Retinal pigment epithelial cell (primary cell): ENCODE results near the gene ISOC1.

ENCODE experiments used
- DNase-seq: peaks from one replicate; pipeline ENCODE4 v3.0.0-alpha.2; 2010; ENCODE audit warnings: low read depth
- H3K4me3 ChIP-seq: 2 replicates; pipeline ENCODE4 v1.5.1; 2011; ENCODE audit warnings: mild to moderate bottlenecking, low read length, control low read depth, moderate library complexity
- TF ChIP-seq, protein P1 (sequence below): conservative IDR thresholded peaks from 2 replicates; pipeline ENCODE4 v1.5.1; 2011; ENCODE audit warnings: low read depth, low read length, control low read depth, inconsistent platforms

Gene ISOC1

DNA sequence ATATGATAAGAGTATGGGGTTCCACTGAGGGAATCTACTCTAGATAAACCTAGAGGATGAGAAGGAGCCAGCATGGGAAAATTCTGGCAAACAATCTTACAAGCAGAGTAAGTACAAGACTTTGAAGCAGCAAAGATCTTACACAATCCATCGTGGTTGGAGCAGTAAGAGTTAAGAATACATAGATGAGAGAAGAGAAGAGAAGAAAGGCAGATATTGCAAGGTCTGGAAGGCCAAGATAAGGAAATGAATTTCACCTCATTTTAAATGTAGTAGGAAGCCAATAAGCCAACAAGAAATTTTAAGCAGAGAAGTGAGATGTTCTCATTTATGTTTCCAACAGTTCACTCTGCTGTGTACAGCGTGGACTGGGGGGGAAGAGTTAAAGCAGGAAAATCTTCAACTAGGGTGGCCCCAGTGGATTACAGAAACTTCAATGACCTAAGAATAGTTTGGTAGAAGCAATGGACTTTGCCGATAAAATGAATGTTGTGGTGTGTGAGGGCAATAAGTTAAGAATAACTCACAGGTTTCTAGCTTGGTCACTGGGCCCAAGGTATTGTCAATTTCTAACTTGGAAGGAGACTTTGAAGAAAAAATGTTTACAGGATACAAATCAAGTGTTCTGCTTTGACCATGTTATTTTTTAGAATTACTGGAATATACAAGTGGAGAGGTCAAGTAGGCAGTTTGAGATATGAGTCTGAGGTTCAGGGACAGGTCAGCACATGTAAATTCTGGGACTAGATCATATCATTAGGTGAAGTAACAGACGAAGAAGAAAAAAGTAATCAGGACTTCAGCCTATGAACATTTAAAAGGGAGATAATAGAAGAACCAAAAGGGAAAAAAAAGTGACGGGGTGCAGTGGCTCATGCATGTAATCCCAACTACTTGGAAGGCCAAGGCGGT is 12.1 kb upstream of the ISOC1 start:
- no peak for DNase-seq
- no peak overlapping the region for H3K4me3 ChIP-seq
- TF ChIP-seq, protein P1, sequence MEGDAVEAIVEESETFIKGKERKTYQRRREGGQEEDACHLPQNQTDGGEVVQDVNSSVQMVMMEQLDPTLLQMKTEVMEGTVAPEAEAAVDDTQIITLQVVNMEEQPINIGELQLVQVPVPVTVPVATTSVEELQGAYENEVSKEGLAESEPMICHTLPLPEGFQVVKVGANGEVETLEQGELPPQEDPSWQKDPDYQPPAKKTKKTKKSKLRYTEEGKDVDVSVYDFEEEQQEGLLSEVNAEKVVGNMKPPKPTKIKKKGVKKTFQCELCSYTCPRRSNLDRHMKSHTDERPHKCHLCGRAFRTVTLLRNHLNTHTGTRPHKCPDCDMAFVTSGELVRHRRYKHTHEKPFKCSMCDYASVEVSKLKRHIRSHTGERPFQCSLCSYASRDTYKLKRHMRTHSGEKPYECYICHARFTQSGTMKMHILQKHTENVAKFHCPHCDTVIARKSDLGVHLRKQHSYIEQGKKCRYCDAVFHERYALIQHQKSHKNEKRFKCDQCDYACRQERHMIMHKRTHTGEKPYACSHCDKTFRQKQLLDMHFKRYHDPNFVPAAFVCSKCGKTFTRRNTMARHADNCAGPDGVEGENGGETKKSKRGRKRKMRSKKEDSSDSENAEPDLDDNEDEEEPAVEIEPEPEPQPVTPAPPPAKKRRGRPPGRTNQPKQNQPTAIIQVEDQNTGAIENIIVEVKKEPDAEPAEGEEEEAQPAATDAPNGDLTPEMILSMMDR, result no peak

DNA sequence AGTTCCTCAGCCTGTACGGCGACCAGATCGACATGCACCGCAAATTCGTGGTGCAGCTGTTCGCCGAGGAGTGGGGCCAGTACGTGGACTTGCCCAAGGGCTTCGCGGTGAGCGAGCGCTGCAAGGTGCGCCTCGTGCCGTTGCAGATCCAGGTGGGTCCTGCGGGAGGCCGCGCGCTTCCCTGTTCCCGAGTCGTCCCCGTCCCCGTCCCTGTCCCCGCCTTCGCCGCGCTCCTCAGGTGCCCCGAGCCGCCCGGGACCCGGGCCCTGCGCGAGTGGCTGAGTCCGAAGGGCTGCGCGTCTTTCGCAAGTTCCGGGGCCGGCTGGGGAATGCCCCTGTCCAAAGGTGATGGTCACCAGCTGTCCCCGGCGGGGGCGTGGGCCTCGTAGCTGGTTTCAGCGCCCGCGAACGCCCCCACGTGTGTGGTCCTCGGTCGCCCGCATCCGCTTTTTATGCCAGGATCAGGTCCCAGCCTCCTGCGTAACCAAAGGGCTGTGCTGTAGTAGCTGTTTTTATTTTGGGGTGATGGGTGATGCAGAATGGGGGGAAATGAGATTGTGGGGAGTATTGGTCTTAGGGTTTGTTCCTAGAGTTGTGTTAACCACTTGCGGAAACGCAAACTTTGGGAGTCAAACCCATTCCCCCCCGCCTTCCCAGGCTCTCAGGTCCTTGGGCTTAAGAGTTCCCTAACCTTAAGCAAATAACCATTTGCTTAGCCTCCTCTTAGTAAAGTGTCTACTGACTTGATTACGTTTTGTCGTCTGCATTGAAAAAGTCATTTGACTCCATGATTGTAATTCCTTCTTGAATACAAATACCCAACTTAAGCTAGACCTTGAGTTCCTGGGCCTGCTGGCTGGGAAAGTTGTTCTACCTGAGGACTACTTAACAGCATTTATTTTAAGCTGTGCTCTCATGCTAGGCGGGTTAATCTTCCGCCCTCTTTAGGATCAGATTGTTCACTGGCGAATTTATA is 663 bp downstream of the ISOC1 start:
- DNase-seq, result no peak

DNA sequence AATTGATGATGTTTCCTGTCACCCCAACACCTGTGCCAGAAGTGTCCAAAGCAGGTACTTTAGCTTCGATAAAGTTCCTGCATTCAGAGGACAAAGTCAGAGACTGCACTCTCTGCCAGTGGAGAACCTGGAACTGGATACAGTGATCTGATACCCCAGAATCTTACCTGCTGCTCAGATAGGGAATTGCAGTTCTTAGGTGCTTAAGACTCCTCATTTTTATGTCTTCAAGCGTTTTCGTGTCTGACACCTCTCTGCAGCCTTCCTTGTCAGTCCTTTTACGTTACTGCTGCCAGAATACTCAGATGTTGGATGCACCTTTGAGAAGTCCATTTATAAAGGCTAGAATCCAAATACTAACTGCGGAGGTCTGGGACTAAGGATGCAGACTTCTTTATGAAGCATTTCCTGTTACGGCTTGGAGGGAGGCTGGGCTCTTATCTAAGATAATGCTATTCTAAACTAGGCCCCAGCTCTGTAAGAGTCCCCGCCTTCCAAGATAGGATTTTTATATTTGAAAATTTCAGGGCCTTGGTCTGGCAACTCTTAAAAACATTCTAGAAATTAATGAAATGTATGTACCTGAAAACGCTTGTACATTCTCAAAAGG is 1.9 kb downstream of the ISOC1 start:
- H3K4me3 ChIP-seq, result no peak overlapping the region
- TF ChIP-seq, protein P1, result peak; percentile 5
- DNase-seq, result no peak

More for the DNA sequence above, 663 bp downstream of the ISOC1 start:
- TF ChIP-seq, protein P1, result no peak
- H3K4me3 ChIP-seq, result peak overlapping the region; percentile 89

DNA sequence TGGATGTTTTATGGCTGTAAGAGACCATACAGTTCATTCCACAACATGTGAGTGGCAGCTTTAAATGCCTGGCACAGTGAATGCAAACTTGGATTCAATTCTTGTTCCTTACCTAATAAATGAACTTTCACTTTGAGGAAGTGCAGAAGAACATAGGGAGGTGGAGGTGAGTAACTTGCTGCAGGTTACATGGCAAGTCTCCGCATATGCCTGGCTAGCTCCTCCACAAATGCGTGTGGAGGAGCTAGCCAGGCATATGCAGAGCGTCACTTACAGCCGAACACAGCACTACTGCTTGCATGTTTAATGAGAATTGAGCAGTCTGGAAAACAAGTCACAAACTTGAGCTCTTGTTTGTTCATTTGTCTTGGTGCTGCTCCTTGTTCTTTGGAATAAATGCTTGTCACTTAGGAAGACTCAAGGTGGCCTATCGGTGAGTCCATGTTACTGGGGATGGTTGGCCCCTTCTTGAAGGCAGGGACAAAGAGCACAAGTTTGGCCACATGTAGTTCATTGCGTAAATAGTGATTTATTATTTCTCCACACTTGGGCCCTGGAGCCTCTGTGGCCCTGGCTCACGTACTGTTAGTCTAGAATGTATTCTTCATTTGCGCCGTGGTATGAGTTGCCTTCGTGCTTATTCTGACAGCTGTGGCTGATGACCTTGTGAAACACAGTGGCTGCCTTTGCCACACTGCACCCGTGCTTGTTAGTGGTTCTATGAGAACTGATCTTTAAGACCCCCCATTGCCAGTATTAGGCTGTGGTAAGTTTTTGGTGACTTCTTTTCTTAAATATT is 3.1 kb downstream of the ISOC1 start:
- H3K4me3 ChIP-seq, result no peak overlapping the region
- TF ChIP-seq, protein P1, result no peak
- no peak for DNase-seq

DNA sequence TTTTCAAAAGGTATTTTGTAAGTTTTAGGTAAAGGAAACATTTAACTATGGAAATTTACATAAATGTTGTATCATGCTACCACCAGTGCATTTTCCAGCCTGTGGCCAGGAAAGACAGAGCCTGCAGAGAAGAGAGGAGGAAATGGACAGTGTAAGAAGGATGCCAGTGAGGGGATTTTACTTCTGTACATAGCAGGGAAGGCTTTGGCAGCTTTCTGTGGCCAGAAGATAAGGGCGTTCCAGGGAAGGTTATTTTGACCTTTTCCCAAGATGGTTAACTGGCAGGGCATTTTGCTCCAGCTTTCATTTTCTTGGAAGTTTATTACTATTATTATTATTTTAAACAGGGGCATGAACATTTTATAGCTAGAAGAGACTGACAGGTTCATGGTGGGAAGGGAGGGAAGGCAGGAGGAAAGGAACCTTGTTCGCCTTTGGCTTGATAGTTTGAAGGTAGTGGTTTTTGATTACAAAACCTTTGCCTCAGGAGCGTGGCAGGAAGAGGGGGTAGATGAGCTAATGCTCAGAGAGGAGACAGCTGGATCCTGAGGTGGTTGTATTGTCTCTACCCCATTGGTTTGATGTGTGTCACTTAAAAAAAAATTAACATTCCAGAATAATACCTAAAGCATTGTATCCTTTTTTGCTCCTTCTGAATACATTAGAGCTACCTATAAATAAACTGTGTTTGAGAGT is 4.1 kb downstream of the ISOC1 start:
- H3K4me3 ChIP-seq, result no peak overlapping the region
- TF ChIP-seq, protein P1, result no peak
- no peak for DNase-seq

DNA sequence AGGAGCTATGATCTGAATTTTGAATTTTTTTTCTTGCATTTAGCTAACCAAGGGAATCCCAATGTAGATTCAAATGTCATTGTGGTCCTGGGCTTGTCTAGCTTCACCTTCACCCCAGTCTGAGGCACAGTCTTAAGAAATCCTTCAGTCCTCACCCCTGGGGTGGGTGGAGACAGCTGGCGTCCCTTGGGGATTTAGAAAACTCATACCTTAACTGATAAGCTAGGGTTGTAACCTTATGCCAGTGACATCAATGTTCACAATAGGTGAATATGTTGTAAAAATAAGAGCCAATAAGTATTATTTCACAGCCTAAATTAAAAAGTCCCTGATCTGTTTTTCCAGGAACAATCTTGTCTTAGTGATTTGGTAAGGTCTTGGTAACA is 4.6 kb downstream of the ISOC1 start:
- H3K4me3 ChIP-seq, result no peak overlapping the region
- DNase-seq, result no peak
- TF ChIP-seq, protein P1, result no peak
